GM21526 (cell line): ENCODE data around the gene TOMM70.
"Not testable (repeated sequence)": the region's sequence is repeated elsewhere in the genome, so short reads cannot be mapped to it uniquely, and the experiment has no call there.

Experiments
- ATAC-seq: cut with Tn5 transposase; IDR thresholded peaks from one replicate; pipeline ENCODE4 v1.9.1; 2021; ENCODE audit warnings: moderate library complexity; ENCODE audit not compliant: unreplicated experiment, low FRiP score

Gene TOMM70

GRCh38 chr3:100400780-100401673, at the start of gene TOMM70, which contains the start of gene LNP1:
TOMM70 (minus strand) TSS chr3:100401089; CDS start chr3:100400949, 140 bp downstream.
LNP1 (plus strand) TSS chr3:100401539; CDS start chr3:100429730, 28,191 bp downstream.
- ATAC-seq, result peak; percentile 92

- ATAC-seq, result no peak
Observed at GRCh38 chr3:100449214-100449613, 48.3 kb upstream of the TOMM70 start.

GRCh38 chr3:100448079-100448478, 47.2 kb upstream of the TOMM70 start:
- ATAC-seq, result no peak

- not testable (repeated sequence) for ATAC-seq
Observed at GRCh38 chr3:100447067-100447466, 46.2 kb upstream of the TOMM70 start.

GRCh38 chr3:100443690-100444089, 42.8 kb upstream of the TOMM70 start:
- no peak for ATAC-seq

GRCh38 chr3:100440895-100441294, 40.0 kb upstream of the TOMM70 start:
- no peak for ATAC-seq

GRCh38 chr3:100438623-100438974, 37.7 kb upstream of the TOMM70 start:
- no peak for ATAC-seq

GRCh38 chr3:100437721-100438622, 37.1 kb upstream of the TOMM70 start:
- ATAC-seq, result no peak

GRCh38 chr3:100436951-100437350, 36.1 kb upstream of the TOMM70 start:
- ATAC-seq, result no peak

GRCh38 chr3:100429187-100429716, 28.4 kb upstream of the TOMM70 start:
- ATAC-seq, result no peak

GRCh38 chr3:100427699-100428098, 26.8 kb upstream of the TOMM70 start:
- no peak for ATAC-seq

GRCh38 chr3:100426067-100426682, 25.3 kb upstream of the TOMM70 start:
- ATAC-seq, result no peak

GRCh38 chr3:100425316-100425715, 24.4 kb upstream of the TOMM70 start:
- no peak for ATAC-seq

GRCh38 chr3:100424261-100424660, 23.4 kb upstream of the TOMM70 start:
- no peak for ATAC-seq

- no peak for ATAC-seq
Observed at GRCh38 chr3:100423611-100424010, 22.7 kb upstream of the TOMM70 start.

- ATAC-seq, result no peak
Observed at GRCh38 chr3:100420885-100421284, 20.0 kb upstream of the TOMM70 start.

- ATAC-seq, result no peak
Observed at GRCh38 chr3:100419406-100419805, 18.5 kb upstream of the TOMM70 start.

GRCh38 chr3:100416863-100417262, 16.0 kb upstream of the TOMM70 start:
- no peak for ATAC-seq

- no peak for ATAC-seq
Observed at GRCh38 chr3:100416176-100416575, 15.3 kb upstream of the TOMM70 start.

GRCh38 chr3:100413613-100414012, 12.7 kb upstream of the TOMM70 start:
- ATAC-seq, result no peak
